MCF 10A (cell line): Measurements from ENCODE around the gene RANBP9. TPM values are rescaled to one million over a fixed set of nuclear protein-coding genes. Genes with fewer than 3 reads are reported as not detected.

Source experiments
- total RNA-seq: library from RNA; stranded (reverse); gene quantifications from 2 replicates; pipeline ENCODE4 v1.2.3, GENCODE V29; 2022

Gene RANBP9
- total RNA-seq, 1 experiment from 2014 or later: 48.0 TPM

Other genes with a start within 250 kb of the RANBP9 start
- 7.1 and 9.5 TPM in 2 replicates for gene GFOD1, start 224.2 kb downstream of the RANBP9 start, total RNA-seq
- gene SIRT5, start 137.2 kb downstream of the RANBP9 start, total RNA-seq: 12.8 and 13.2 TPM in 2 replicates
- gene NOL7, start 96.5 kb downstream of the RANBP9 start, total RNA-seq: 75.2 and 98.5 TPM in 2 replicates
- gene MCUR1, start 102.7 kb upstream of the RANBP9 start, total RNA-seq: 26.8 and 30.4 TPM in 2 replicates
- not detected in 2 replicates for gene RNF182, start 213.1 kb upstream of the RANBP9 start, total RNA-seq